Panc1 (cell line): ENCODE measurements around the gene SNCB.

Experiments used
- CTCF ChIP-seq: fragments of 450-650 bp; IDR thresholded peaks from 2 replicates; pipeline ENCODE4 v1.5.1; 2017; ENCODE audit warnings: mild to moderate bottlenecking
- TF ChIP-seq, protein P1 (sequence below), 2 experiments: IDR thresholded peaks; 2 replicates each; pipeline ENCODE4 v1.6.1; 2011 to 2012; ENCODE audit warnings: low read depth in 2 of 2, control low read depth in 1 of 2, low read length in 1 of 2, mild to moderate bottlenecking in 1 of 2, moderate library complexity in 1 of 2; ENCODE audit not compliant: insufficient read depth in 1 of 2

GRCh38 chr5:176619569-176620332 is 10.6 kb downstream of the SNCB start:
- TF ChIP-seq CTCF, result no peak
- TF ChIP-seq, protein P1, sequence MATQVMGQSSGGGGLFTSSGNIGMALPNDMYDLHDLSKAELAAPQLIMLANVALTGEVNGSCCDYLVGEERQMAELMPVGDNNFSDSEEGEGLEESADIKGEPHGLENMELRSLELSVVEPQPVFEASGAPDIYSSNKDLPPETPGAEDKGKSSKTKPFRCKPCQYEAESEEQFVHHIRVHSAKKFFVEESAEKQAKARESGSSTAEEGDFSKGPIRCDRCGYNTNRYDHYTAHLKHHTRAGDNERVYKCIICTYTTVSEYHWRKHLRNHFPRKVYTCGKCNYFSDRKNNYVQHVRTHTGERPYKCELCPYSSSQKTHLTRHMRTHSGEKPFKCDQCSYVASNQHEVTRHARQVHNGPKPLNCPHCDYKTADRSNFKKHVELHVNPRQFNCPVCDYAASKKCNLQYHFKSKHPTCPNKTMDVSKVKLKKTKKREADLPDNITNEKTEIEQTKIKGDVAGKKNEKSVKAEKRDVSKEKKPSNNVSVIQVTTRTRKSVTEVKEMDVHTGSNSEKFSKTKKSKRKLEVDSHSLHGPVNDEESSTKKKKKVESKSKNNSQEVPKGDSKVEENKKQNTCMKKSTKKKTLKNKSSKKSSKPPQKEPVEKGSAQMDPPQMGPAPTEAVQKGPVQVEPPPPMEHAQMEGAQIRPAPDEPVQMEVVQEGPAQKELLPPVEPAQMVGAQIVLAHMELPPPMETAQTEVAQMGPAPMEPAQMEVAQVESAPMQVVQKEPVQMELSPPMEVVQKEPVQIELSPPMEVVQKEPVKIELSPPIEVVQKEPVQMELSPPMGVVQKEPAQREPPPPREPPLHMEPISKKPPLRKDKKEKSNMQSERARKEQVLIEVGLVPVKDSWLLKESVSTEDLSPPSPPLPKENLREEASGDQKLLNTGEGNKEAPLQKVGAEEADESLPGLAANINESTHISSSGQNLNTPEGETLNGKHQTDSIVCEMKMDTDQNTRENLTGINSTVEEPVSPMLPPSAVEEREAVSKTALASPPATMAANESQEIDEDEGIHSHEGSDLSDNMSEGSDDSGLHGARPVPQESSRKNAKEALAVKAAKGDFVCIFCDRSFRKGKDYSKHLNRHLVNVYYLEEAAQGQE (IDR thresholded peaks at IDR 0.05; ENCODE audit: insufficient read depth in 1 of 2, low read depth in 2 of 2, low read length in 1 of 2), result no peak
